HG03520 (cell line): ENCODE results near the gene SFSWAP.
"Not testable (repeated sequence)": the region's sequence is repeated elsewhere in the genome, so short reads cannot be mapped to it uniquely, and the experiment has no call there.

Experiments used
- ATAC-seq: cut with Tn5 transposase; IDR thresholded peaks from one replicate; pipeline ENCODE4 v1.9.1; 2021; ENCODE audit warnings: mild to moderate bottlenecking, moderate library complexity; ENCODE audit not compliant: unreplicated experiment

Gene SFSWAP

DNA sequence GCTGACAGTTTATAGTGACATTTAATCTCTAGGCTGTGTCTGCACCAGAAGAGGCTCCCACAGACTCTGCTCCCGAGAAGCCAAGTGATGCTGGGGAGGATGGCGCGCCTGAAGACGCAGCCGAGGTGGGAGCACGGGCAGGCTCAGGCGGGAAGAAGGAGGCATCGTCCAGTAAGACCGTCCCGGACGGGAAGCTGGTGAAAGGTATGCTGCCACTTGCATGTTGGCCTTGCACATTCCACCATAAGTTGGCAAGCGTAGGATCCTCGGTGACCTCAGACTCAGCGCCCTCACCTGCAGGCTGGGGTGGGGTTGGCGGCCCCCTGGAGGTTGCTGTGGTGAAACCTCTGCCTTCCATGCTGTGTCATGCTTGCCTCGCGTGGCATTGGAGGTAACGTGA lies 45.6 kb downstream of the SFSWAP start:
- no peak for ATAC-seq

DNA sequence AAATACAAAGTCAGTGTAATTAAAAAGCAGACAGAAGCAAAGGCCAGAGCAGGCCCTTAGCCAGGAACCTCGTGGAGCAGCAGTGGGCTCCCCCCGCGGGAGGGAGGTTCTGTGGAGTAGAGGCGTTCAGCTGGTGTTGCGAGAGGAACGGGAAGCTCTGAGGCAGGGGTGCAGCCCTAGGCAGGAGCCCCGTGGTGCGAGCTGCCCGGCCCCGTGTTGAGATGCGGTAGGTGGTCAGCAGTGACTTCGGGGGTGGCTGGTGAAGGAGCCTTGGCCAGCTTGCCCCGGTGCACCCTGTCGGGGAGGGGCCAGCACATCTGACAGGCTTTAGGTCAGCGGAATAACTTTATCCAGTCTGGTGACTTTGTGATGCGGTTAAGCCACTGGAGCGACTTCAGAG lies 46.2 kb downstream of the SFSWAP start:
- no peak for ATAC-seq

DNA sequence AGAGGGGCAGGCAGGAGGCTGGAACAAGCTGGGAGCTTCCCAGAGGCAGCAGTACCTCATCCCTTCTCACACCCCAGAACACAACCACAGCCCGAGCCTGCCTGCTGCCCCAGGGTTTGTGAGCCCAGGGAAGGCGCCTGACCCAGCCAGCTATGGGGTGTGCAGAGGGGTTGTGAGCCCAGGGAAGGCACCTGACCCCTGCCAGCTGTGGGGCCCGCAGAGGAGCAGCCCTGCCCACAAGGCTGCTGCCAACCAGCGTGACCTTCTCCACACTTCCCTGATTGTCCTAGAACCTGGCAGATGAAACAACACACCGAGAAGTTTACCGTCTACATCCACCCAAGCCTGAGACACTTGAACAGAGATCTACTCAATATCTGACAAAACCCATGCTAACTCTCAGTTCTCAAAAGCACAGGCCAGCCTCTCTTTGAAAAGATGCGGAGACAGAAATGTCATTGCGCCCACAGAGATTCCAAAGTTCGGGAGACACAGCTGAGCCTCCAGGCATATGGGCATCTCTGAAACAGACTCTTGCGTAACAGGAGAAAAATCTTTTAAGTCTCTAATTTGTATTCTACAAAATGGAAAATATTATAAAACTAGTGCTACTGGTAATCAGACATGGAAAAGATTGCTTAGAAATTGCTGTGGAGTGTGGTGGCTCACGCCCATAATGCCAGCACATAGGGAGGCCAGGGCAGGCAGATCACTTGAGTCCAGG lies 47.3 kb downstream of the SFSWAP start:
- ATAC-seq = no peak

DNA sequence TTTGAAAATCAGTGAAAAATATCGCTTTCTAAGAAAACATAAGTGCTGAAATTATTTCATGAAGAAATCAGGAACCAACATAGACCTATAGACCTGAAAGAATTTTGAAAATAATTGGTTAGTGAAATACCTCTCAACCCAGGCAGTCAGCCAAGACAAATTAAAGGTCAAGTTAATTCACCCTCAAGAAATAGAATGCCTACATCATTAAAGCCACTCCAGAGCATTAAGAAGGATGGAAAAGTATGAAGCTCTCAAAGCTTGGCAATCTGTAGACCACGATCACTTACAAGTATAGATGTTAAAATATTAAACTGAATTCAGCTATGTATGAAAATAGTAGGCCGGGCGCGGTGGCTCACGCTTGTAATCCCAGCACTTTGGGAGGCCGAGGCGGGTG lies 48.3 kb downstream of the SFSWAP start:
- ATAC-seq = no peak

DNA sequence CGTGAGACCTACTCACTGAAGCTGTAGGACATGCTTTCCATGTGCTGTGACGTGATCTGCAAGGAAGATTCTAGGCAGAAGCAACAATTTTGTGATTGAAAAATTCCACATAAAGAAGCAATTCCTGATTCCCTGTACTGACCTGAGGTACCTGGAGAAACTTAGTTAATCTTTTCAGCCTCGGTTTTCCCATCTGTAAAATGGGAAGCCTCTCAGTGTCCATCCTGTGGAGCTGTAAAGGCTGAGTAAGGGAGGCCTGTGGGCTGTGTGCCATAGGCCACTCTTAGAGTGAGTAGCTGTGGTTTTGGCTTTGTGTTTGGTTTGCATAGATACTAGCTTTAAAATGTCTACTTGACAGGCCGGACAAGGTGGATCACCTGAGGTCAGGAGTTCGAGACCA lies 50.7 kb downstream of the SFSWAP start:
- ATAC-seq = no peak

DNA sequence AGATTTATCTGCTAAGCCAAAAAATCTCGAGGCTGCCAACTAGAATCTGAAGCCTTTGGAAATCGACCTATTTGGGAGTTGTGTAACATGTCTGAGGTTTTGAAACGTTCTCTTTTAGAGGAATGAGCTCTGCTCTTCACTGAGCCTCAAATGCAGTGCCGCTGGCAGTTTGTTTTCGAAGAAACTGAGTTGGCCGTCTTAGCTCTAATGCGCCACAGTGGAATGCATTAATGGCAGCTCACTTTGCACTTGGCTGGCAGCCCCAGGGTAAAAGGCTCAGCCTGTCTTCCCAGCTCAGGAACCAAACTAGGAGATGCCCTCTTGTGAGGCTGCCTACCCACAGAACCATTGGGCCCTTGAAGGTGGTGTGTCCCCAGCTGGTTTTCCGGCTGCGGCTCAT lies 53.8 kb downstream of the SFSWAP start:
- ATAC-seq = no peak

DNA sequence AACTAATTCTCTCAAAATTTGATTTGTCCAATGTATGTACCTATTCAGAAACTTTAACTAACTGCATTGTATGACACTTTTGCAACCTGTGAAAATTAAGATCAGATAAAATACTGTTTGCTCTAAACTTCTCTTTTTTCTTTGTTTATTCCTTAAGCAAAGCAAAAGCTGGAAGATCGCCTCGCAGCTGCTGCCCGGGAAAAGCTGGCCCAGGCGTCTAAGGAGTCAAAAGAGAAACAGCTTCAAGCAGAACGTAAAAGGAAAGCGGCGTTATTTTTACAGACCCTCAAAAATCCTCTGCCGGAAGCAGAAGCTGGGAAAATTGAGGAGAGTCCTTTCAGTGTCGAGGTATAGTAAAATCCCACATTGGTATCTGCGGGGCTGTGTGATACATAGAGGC lies 55.1 kb downstream of the SFSWAP start:
- ATAC-seq = no peak

DNA sequence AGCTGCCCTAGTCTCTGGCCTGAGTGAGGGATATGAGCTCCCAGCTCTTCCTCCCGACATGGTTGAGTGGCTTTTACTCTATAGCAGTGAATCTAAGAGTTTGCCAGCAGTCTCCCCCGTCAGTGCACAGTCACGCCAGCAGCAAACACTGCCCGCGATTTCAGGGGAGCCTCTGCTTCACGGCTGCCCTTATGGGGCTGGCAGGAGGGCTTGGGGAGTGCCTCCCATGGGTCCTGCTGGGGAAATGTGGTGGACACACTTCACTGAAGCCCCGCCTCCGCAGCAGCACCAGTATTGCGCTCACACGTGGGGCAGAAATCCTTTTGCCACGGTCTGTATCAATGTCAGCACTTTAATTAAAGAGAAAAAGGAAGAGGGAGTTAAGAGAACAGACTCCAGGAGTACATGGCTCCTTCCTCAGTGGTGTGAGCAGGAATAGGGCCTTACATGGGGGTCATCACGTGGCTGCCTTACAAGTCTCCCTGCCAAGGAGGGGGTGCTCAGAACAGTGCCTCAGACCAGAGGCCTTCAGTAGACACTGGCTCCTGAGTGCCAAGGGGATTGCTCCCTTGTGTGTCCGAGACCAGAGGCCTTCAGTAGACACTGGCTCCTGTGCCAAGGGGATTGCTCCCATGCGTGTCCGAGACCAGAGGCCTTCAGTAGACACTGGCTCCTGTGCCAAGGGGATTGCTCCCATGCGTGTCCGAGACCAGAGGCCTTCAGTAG lies 55.7 kb downstream of the SFSWAP start:
- no peak for ATAC-seq

DNA sequence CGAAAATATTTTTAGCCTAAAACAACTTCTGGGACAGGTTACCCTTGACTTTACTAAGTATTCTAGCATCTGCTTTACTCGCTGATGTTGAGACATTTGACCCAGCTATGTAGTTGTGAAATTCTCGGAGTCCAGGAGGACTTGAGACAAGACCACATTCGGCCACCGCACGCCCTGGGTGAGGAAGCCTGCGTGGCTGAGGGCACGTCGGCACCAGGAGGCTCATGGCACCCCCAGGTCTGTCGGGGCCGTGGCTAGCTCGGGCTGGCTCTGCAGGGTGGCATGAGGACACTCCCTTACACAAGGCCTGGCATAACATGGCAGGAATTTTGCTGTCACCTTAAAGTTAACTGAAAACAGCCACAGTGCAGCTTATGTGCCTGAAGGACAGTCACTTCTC lies 59.2 kb downstream of the SFSWAP start:
- no peak for ATAC-seq

DNA sequence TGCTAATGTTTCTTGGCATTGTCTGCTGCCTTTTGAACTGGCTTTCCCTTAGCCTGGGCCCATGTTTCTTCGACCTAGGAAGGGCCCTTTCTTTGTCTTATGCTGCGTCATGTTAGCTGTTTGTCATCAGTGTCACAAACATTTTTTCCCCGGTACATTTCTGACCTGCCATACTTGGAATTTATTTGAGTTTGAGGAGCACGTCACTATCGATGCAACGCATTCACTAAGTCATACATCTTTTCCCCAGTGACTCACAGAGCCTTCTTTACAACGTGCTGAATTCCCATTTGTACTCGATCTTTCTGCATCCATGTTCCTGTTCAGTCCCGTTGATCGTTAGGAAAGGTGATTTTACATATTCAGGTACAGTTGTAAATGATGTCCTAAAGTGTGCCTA lies 61.1 kb downstream of the SFSWAP start:
- no peak for ATAC-seq

DNA sequence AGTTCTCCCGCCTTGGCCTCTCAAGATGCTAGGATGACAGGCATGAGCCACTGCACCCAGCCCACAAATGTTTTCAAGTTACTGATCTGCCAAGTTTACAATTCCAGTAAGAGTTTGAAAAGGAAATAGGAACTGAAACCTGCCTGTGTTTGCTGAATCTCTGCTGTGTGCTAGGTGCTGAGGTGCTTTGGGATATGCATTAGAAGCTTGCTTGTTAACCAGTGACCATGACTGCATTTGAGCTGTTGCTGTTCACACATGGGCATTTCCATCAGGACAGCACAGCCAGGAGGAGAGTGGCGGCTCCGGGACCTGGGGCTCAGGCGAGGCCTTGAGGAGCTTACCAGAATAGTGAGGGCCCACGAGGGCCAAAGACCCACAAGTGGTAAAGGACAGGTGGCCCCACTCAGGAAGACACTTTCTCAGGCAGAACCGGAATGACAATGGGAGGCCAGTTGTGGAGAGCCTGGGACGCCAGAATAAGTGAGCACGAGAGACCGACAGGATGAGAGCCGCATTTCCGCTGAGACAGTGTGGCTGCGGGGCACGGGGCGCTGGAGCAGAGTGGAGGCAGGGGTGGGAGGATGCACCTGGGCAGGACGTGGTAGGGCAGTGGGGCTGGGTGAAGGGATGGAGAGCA lies 62.8 kb downstream of the SFSWAP start:
- peak; percentile 82 for ATAC-seq

DNA sequence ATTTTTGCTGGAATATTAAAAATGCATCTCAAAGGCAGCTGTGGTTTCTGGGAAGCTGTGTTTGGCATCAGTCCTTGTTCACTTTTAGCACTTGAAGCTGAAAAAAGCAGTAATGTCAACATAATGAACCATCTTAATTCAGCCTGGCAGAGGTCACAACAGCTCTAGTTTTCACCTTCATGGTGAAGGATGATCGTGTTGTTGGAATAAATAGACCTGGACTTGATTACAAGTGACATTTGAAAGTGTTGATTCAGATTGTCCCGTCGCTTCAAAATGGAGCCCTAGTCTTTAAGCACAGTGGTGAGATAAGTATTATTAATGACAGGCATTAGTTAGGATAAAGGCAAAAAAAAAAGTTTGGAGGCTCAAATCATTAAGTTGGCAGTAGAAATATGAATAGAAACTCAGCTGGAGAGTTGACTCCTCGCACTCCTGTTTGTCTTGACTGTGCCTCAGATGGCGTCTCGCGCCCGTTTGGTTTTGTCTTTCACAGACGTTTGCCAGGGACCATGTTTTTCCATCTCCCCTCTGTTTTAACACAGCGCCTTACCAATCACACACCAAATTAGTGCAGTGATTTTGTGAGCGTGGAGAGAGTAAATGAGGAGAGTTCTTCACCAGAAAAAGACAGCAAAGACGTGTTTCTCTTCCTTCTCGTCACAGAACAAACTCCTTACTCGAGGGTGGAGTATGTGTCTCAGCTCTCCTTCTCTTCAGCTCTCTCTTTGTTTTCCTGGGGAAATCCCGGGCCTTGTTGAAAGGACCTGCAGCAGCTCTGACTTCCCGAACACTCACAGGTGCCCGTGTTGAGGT lies 63.9 kb downstream of the SFSWAP start:
- no peak for ATAC-seq

DNA sequence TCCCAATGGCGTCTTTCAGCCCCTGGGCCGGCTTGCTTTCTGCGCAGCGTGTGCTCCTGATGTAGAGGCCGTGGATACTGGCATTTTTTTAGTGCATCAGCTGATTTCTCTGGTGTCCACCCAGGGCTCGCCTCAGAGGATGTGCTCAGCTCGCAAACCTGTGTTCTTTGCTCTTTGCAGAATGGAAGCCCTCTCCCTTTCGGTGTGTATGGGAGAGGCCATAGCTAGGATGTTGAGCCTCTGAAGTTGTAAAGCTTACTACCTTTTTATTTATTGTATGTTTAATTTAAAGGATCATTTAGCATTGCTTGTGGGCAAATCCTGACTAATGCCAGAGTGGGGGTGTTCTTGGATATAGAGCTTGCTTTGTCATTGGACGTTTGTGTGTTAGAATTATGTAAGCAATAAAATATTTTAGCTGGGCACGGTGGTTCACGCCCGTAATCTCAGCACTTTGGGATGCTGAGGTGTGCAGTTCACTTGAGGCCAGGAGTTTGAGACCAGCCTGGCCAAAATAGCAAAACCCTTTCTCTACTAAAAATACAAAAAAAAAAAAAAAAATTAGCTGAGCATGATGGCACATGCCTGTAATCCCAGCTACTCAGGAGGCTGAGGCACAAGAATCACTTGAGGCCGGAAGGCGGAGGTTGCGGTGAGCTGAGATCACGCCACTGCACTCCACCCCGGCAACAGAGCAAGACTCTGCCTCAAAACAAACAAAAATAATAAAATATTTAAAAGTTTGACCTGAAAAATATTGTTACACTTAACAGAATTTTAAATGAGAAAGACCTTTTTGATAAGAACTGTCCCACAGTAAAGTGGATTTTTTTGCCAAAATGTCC lies 64.7 kb downstream of the SFSWAP start:
- ATAC-seq = no peak

DNA sequence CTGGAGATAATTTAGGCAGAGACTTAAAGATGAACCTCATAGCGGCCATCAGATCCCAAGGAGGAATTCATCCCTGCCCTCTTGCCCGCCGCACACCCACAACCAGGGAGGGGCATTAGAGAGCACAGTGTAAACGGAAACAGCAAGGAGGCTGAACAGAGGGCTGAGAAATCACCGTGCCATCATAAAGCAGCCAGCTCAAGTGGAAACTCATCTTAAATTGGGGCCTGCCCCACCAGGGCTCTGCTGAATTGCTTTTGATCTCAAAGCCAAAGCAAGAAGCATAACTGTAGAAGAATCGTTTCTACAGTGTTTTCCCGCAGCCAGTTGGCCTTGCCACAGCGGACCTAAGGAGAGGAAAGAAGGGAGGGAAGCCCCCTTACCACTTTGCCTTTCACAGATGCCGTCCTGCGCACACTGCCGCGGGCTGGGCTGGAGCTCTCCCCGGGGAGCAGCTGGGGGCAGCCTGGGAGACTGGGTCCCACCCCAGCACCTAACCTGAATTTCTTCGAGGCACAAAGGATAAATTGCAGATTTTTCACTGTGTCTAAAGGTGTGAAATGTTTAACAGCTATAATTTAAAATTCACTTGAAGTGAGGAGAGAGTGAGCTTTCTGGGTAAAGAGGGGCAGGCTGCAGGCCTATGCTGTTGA lies 65.5 kb downstream of the SFSWAP start:
- no peak for ATAC-seq

DNA sequence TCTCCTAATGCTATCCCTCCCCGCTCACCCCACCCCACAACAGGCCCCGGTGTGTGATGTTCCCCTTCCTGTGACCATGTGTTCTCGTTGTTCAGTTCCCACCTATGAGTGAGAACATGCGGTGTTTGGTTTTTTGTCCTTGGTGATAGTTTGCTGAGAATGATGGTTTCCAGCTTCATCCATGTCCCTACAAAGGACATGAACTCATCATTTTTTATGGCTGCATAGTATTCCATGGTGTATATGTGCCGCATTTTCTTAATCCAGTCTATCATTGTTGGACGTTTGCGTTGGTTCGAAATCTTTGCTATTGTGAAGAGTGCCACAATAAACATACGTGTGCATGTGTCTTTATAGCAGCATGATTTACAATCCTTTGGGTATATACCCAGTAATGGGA lies 66.4 kb downstream of the SFSWAP start:
- not testable (repeated sequence) for ATAC-seq

DNA sequence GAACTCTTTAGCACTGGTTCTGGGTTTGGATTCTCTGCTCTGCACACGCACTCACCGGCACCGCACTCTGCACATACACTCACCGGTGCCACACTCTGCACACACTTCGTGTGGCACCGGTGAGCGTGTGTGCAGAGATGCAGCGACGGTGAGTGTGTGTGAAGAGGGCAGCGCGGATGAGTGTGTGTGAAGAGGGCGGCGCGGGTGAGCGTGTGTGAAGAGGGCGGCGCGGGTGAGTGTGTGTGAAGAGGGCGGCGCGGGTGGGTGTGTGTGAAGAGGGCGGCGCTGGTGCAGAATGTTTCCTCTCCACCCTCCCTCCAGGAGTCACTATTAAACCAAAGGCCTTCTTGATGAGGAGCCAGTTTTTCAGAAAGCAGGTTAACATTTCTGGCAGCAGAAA lies 68.1 kb downstream of the SFSWAP start:
- no peak for ATAC-seq

DNA sequence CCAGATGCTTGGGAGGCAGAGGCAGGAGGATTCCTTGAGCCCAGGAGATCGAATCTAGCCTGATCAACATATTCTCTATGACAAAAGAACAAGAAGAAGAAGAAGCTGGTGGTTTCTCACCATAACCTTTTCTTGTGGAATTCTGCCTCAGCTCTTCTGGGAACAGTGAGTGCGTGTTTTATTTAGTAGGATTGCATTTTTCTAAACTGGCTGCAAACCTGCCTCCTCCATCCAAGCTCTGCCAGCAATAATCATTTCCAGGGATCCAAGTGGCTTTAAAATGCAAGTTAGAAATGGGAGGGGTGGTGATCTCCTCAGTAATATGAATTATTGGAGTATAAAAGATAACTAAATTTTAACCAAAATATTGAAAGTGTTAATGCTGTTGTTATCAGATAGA lies 71.2 kb downstream of the SFSWAP start:
- no peak for ATAC-seq

DNA sequence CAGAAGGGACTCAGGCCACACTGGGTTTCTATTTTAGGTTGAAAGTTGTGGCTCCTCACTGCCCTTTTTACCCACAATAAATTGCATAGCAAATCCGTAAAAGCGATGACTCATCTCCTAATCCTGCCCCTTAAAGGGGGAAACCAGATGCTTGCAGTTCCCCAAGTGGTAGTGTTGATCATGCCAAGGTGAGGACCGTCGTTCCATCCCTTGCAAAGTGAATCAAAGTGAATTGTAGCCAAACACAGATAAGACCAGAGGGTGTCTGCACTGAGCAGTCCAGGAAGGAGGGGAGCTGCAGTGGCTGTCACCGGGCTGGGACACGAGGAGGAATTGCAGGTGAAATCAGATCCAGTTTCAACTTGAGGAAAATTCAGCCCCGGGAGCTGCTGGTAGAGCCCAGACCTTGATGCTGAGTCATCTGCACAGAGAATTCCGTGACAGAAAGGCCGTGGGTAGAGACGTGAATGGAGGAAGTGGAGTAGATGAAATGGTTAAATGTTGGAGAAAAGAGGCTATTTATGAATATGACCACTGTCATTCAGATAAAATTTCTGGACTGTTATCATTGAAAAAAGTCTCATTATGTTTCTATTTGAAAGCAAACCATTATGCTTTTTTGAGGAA lies 73.1 kb downstream of the SFSWAP start:
- peak; percentile 58 for ATAC-seq
